Heart right ventricle (tissue), 16 donors: ENCODE results near the gene OSR1. TPM values are rescaled to one million over a fixed set of nuclear protein-coding genes. Genes with fewer than 3 reads are reported as not detected.
A peak's percentile ranks its signal among the peaks of the same experiment; 100 is the strongest.

Source experiments
- ATAC-seq, 8 donors: fragments of 200-7000 bp; cut with Tn5 transposase; one replicate each; pipeline ENCODE4 v1.9.1; 2020; ENCODE audit warnings: mild to moderate bottlenecking in 8 of 8, moderate library complexity in 8 of 8, moderate number of reproducible peaks in 1 of 8
- DNase-seq, 2 donors: peaks; one replicate each; pipeline ENCODE4 v3.0.0-alpha.2; 2020
- H3K27ac ChIP-seq, 10 donors: fragments of 200-600 bp; sonication (generic) in 2 of 10; one replicate each; pipeline versions ENCODE4 v1.5.0 to v1.8.0; 2020 to 2022; ENCODE audit warnings: mild to moderate bottlenecking in 3 of 10
- H3K27me3 ChIP-seq, 7 donors: fragments of 200-600 bp; one replicate each; pipeline ENCODE4 v1.8.0; 2021 to 2022; ENCODE audit warnings: mild to moderate bottlenecking in 2 of 7
- H3K36me3 ChIP-seq, 9 donors: fragments of 200-600 bp; sonication (generic) in 1 of 9; one replicate each; pipeline versions ENCODE4 v1.5.0 to v1.8.0; 2020 to 2022; ENCODE audit warnings: mild to moderate bottlenecking in 2 of 9
- H3K4me1 ChIP-seq, 9 donors: fragments of 200-600 bp; sonication (generic) in 1 of 9; one replicate each; pipeline versions ENCODE4 v1.5.0 to v1.8.0; 2020 to 2022; ENCODE audit warnings: mild to moderate bottlenecking in 4 of 9
- H3K4me3 ChIP-seq, 10 donors: fragments of 200-600 bp; sonication (generic) in 2 of 10; one replicate each; pipeline versions ENCODE4 v1.5.0 to v1.8.0; 2020 to 2022; ENCODE audit warnings: mild to moderate bottlenecking in 7 of 10, moderate library complexity in 2 of 10
- H3K9me3 ChIP-seq, 11 donors: fragments of 200-600 bp in 10 of 11; sonication (generic) in 2 of 11; one replicate each; pipeline versions ENCODE4 v1.5.0 to v1.8.0; 2013 to 2022; ENCODE audit warnings: mild to moderate bottlenecking in 2 of 11, control low read depth in 1 of 11, moderate library complexity in 1 of 11
- CTCF ChIP-seq, 9 donors: fragments of 200-600 bp; sonication (generic) in 2 of 9; IDR thresholded peaks; one replicate each; pipeline versions ENCODE4 v1.5.0 to v1.8.0; 2021 to 2022; ENCODE audit warnings: antibody characterized with exemption in 9 of 9, mild to moderate bottlenecking in 5 of 9, moderate library complexity in 1 of 9
- WGBS, 2 donors: extraction: QIAGEN DNeasy Blood & Tissue Kit; methylation state at CpG; one replicate each; pipeline ENCODE4 v1.1.7; 2013; ENCODE audit warnings: inconsistent platforms in 1 of 2; 5-methylcytosine and 5-hydroxymethylcytosine counted together
- intact Hi-C, 10 donors: fragments of 100-400 bp; cut with DNase I; formaldehyde crosslinking; loops; one replicate each; pipeline versions ENCODE4 v1.11.1 to v1.14.2; 2022
- polyA plus RNA-seq, 2 donors: library from polyadenylated mRNA; stranded (reverse); fragments of 200-250 nt; gene quantifications; one replicate each; pipeline ENCODE4 v1.2.3, GENCODE V29; 2013
- total RNA-seq, 10 donors: library from RNA; stranded (reverse); fragmentation: NEBNext Ultra II Directional in 3 of 10; extraction: Animal tissue kit (Norgen Biotek cat#: 25700) in 3 of 10; gene quantifications; one replicate each; pipeline versions ENCODE4 v1.2.1 to v1.2.4, GENCODE V29; 2021 to 2023
- donor health status: Arrhythmogenic right ventricular cardiomyopathy.
- donor health status: ischemic (EF 13 %, LVEDD 7.1; RV severe dilation, severe dysfunction).
- donor health status: healthy with polysubstance abuse.
- donor health status: DM: no; HTN: yes; CAD: no.
- donor health status: DM: no; HTN: no; CAD: no.
- donor health status: ischemic (EF 25% LVEDD 6.9; RV normal size, moderate dysfunction).
- donor health status: ischemic (EF 25% LVEDD 5.7; RV mildly dilated, moderate dysfunction).
- donor health status: healthy.
- donor health status: DM: yes; HTN: yes; CAD: no.
- donor health status: Ischemic cardiomyopathy.
- donor health status: ischemic (EF 35%, LVEDD 5.7; RV mildly dilated, moderate dysfunction).
- donor health status: nonischemic (EF 11% LVEDD 7.7; RV severe dilation, severe dysfunction).
- donor health status: DM: yes; HTN: yes; CAD: no.
- donor health status: PGD.
- donor health status: ischemic (EF 29% LVEDD 5.4; RV normal size, mild dysfunction).
- donor health status: nonischemic (EF 23%, LVEDD 6.1; RV moderate dilation, normal function).

Gene OSR1
- total and polyA plus RNA-seq, 12 donors, result 0.71 to 13.3 (median 2.7) TPM

GRCh38 chr2:19371996-19372582, 13.7 kb upstream of the OSR1 start:
- H3K36me3 ChIP-seq, result no peaks in the 10 kb centered on the region
- peaks cover 0 to 11% (median 0%) of the 10 kb centered on the region in 11 donors for H3K9me3 ChIP-seq
- no peak overlapping the region for H3K27ac ChIP-seq
- no peak overlapping the region for H3K4me3 ChIP-seq
- WGBS, 2 donors, result 80 to 88% methylated on average over 4 of the region's 4 CpGs
- no peaks in the 10 kb centered on the region for H3K4me1 ChIP-seq
- ATAC-seq, result no peak
- H3K27me3 ChIP-seq, result peaks cover 0 to 10% (median 6%) of the 10 kb centered on the region in 7 donors
- intact Hi-C loops, result loop anchor here in 1 of 10 donors (10.0 kb wide), 1 partner anchor 493 kb away; no protein-coding TSS in a partner anchor
- TF ChIP-seq CTCF (IDR thresholded peaks at IDR 0.05), result no peak
- no peak for DNase-seq

GRCh38 chr2:19369341-19369955, 11.0 kb upstream of the OSR1 start:
- Histone ChIP-seq H3K27ac (no peak overlapping the region), H3K36me3 (no peaks in the 10 kb centered on the region), H3K27me3 (peaks cover 0 to 24% (median 6%) of the 10 kb centered on the region in 7 donors), H3K4me3 (no peak overlapping the region), H3K9me3 (no peaks in the 10 kb centered on the region), H3K4me1 (no peaks in the 10 kb centered on the region)
- TF ChIP-seq CTCF (IDR thresholded peaks at IDR 0.05), result peak in 3 of 9 donors; percentile 12 to 34 (median 16)
- ATAC-seq, result no peak
- no peak for DNase-seq
- 82 to 94% methylated on average over 2 of the region's 2 CpGs for WGBS, 2 donors
- intact Hi-C loops, result loop anchor here in 9 of 10 donors (10.0 kb wide), 7 partner anchors 295 to 985 kb away; no protein-coding TSS in a partner anchor

- ATAC-seq (no peak), DNase-seq (no peak)
- 73 to 81% methylated on average over 4 of the region's 4 CpGs for WGBS, 2 donors
- intact Hi-C loops, result loop anchor here in 9 of 10 donors (10.0 kb wide), 7 partner anchors 296 to 984 kb away; no protein-coding TSS in a partner anchor
- TF ChIP-seq CTCF (IDR thresholded peaks at IDR 0.05), result no peak
- H3K27ac ChIP-seq, result no peak overlapping the region
- H3K27me3 ChIP-seq, result peaks cover 0 to 30% (median 5%) of the 10 kb centered on the region in 7 donors
- no peak overlapping the region for H3K4me3 ChIP-seq
- H3K36me3 ChIP-seq, result no peaks in the 10 kb centered on the region
- H3K4me1 ChIP-seq, result peaks cover 0 to under 1% (median 0%) of the 10 kb centered on the region in 9 donors
- H3K9me3 ChIP-seq, result no peaks in the 10 kb centered on the region
Observed at GRCh38 chr2:19368760-19369159, 10.3 kb upstream of the OSR1 start.

GRCh38 chr2:19367326-19367725, 8.9 kb upstream of the OSR1 start:
- WGBS, 2 donors, result 85 to 95% methylated on average over 5 of the region's 5 CpGs
- intact Hi-C loops, result loop anchor here in 9 of 10 donors (10.0 kb wide), 7 partner anchors 297 to 983 kb away; no protein-coding TSS in a partner anchor
- Histone ChIP-seq H3K9me3 (no peaks in the 10 kb centered on the region), H3K27ac (no peak overlapping the region), H3K4me1 (peaks cover 0 to 8% (median 6%) of the 10 kb centered on the region in 9 donors), H3K36me3 (no peaks in the 10 kb centered on the region), H3K27me3 (peaks cover 0 to 41% (median 0%) of the 10 kb centered on the region in 7 donors), H3K4me3 (no peak overlapping the region)
- ATAC-seq (no peak), DNase-seq (no peak)
- no peak for TF ChIP-seq CTCF (IDR thresholded peaks at IDR 0.05)
